ENCODE data around the gene AP5S1.

The AP5S1 gene

GRCh38 chr20:3794701-3795420 lies 25.5 kb upstream of the AP5S1 start:
- no peak for DNase-seq (ENCODE audit: low read depth)
- H3K4me3 ChIP-seq (ENCODE audit: low read length): peak overlapping the region; percentile 85
- TF ChIP-seq CTCF (conservative IDR thresholded peaks at IDR 0.05; ENCODE audit: low read length): no peak

- TF ChIP-seq CTCF (conservative IDR thresholded peaks at IDR 0.05; ENCODE audit: low read length): peak; percentile 51
- H3K4me3 ChIP-seq (ENCODE audit: low read length): peak within 1 kb of the TSS; percentile 85
- peak; percentile 86 for DNase-seq (ENCODE audit: low read depth)
Observed at GRCh38 chr20:3795511-3796468, 24.6 kb upstream of the AP5S1 start, which contains the start of gene CDC25B. Gene CDC25B, plus strand, starts transcription at chr20:3796310. Its CDS starts 222 bp downstream, at chr20:3796532.

GRCh38 chr20:3796477-3797225 lies 23.7 kb upstream of the AP5S1 start:
- H3K4me3 ChIP-seq (ENCODE audit: low read length): peak overlapping the region; percentile 85
- no peak for DNase-seq (ENCODE audit: low read depth)
- no peak for TF ChIP-seq CTCF (conservative IDR thresholded peaks at IDR 0.05; ENCODE audit: low read length)

GRCh38 chr20:3797226-3797545 lies 23.2 kb upstream of the AP5S1 start:
- H3K4me3 ChIP-seq (ENCODE audit: low read length): peak overlapping the region; percentile 85
- no peak for DNase-seq (ENCODE audit: low read depth)
- no peak for TF ChIP-seq CTCF (conservative IDR thresholded peaks at IDR 0.05; ENCODE audit: low read length)

- no peak for TF ChIP-seq CTCF (conservative IDR thresholded peaks at IDR 0.05; ENCODE audit: low read length)
- H3K4me3 ChIP-seq (ENCODE audit: low read length): peak overlapping the region; percentile 85
Observed at GRCh38 chr20:3797592-3798372, 22.6 kb upstream of the AP5S1 start.

GRCh38 chr20:3798373-3798768 lies 22.0 kb upstream of the AP5S1 start:
- no peak for DNase-seq (ENCODE audit: low read depth)
- H3K4me3 ChIP-seq (ENCODE audit: low read length): peak overlapping the region; percentile 85

More at GRCh38 chr20:3797592-3798372, 22.6 kb upstream of the AP5S1 start:
- DNase-seq (ENCODE audit: low read depth): no peak

More at GRCh38 chr20:3798373-3798768, 22.0 kb upstream of the AP5S1 start:
- no peak for TF ChIP-seq CTCF (conservative IDR thresholded peaks at IDR 0.05; ENCODE audit: low read length)

Data from AG10803 (cell line).